Ascending aorta (tissue), 2 donors: ENCODE data around the gene PITPNB. TPM values are rescaled to one million over a fixed set of nuclear protein-coding genes. Genes with fewer than 3 reads are reported as not detected.
A peak's percentile ranks its signal among the peaks of the same experiment; 100 is the strongest.

Experiments
- DNase-seq, 2 donors: peaks; one replicate each; pipeline ENCODE4 v3.0.0-alpha.2; 2019; ENCODE audit warnings: low spot score in 2 of 2
- H3K27ac ChIP-seq, 2 donors: fragments of 200-600 bp; sonication (generic); one replicate each; pipeline ENCODE4 v1.5.1; 2016 to 2017; ENCODE audit warnings: mild to moderate bottlenecking in 1 of 2
- H3K27me3 ChIP-seq: fragments of 200-600 bp; sonication (generic); one replicate; pipeline ENCODE4 v1.5.1; 2017
- H3K36me3 ChIP-seq, 2 donors: fragments of 200-600 bp; sonication (generic); one replicate each; pipeline ENCODE4 v1.5.1; 2016
- H3K4me1 ChIP-seq, 2 donors: fragments of 200-600 bp; sonication (generic); one replicate each; pipeline ENCODE4 v1.5.1; 2016 to 2017; ENCODE audit warnings: mild to moderate bottlenecking in 1 of 2
- H3K4me3 ChIP-seq, 2 donors: fragments of 200-600 bp; sonication (generic); one replicate each; pipeline ENCODE4 v1.5.1; 2016 to 2017; ENCODE audit warnings: mild to moderate bottlenecking in 1 of 2
- H3K9me3 ChIP-seq, 2 donors: fragments of 200-600 bp; sonication (generic); one replicate each; pipeline ENCODE4 v1.5.1; 2016
- CTCF ChIP-seq, 3 experiments: fragments of 200-600 bp in 2 of 3; fragments of 450-650 bp in 1 of 3; sonication (generic) in 2 of 3; IDR thresholded peaks; one replicate each; pipeline ENCODE4 v1.5.1; 2016 to 2019; ENCODE audit warnings: antibody characterized with exemption in 3 of 3, mild to moderate bottlenecking in 1 of 3, moderate library complexity in 1 of 3
- intact Hi-C: fragments of 100-400 bp; cut with DNase I; formaldehyde crosslinking; loops from one replicate; pipeline ENCODE4 v1.15.1; 2023
- total RNA-seq: library from RNA; depleted of rRNA; stranded (reverse); fragments of >200 nt; gene quantifications from one replicate; pipeline ENCODE4 v1.1.0, GENCODE V29; 2016

The PITPNB gene
- total RNA-seq, 1 donor from 2014 or later: 42.1 TPM

- peaks cover 4 to 13% of the 10 kb centered on the region in 2 donors for H3K4me1 ChIP-seq
- DNase-seq: no peak
- H3K27ac ChIP-seq: peak overlapping the region; percentile 21 to 56
- intact Hi-C loops: no loop called here
- no peaks in the 10 kb centered on the region for H3K27me3 ChIP-seq
- no peaks in the 10 kb centered on the region for H3K9me3 ChIP-seq
- peaks cover 30 to 52% of the 10 kb centered on the region in 2 donors for H3K36me3 ChIP-seq
- H3K4me3 ChIP-seq: no peak overlapping the region
- no peak for TF ChIP-seq CTCF (IDR thresholded peaks at IDR 0.05)
Observed at GRCh38 chr22:27850000-27850521, 69.0 kb downstream of the PITPNB start.

- Histone ChIP-seq H3K4me3 (no peak overlapping the region), H3K9me3 (no peaks in the 10 kb centered on the region), H3K27me3 (no peaks in the 10 kb centered on the region), H3K36me3 (peaks cover 23 to 33% of the 10 kb centered on the region in 2 donors), H3K4me1 (peaks cover 4 to 13% of the 10 kb centered on the region in 2 donors), H3K27ac (no peak overlapping the region)
- DNase-seq: no peak
- no peak for TF ChIP-seq CTCF (IDR thresholded peaks at IDR 0.05)
- intact Hi-C loops: no loop called here
Observed at GRCh38 chr22:27848005-27848404, 71.1 kb downstream of the PITPNB start.

DNA sequence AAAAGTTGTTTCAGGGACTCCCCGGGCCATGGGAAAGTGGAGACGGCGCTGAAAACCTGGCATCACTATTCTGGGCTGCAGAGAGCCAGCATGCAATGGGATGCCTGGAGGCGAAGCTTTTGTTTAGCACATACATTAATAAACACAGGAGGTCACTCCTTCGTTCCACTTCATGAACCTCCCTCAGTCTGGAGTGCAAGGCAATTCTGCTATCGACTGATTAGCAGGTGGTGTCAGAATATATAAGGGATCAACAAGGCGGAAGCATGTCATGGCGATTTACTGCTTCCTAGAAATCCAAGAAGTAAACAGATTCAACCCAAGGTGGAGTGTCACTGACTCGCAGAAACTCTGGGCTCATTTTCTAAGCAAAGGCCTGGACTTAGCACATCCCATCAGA lies 72.1 kb downstream of the PITPNB start:
- peaks cover 4 to 22% of the 10 kb centered on the region in 2 donors for H3K4me1 ChIP-seq
- peak in 1 of 2 donors; percentile 19 for DNase-seq
- no peak for TF ChIP-seq CTCF (IDR thresholded peaks at IDR 0.05)
- H3K36me3 ChIP-seq: peaks cover 12 to 23% of the 10 kb centered on the region in 2 donors
- H3K4me3 ChIP-seq: no peak overlapping the region
- no peaks in the 10 kb centered on the region for H3K9me3 ChIP-seq
- H3K27ac ChIP-seq: no peak overlapping the region
- H3K27me3 ChIP-seq: no peaks in the 10 kb centered on the region
- intact Hi-C loops: no loop called here

DNA sequence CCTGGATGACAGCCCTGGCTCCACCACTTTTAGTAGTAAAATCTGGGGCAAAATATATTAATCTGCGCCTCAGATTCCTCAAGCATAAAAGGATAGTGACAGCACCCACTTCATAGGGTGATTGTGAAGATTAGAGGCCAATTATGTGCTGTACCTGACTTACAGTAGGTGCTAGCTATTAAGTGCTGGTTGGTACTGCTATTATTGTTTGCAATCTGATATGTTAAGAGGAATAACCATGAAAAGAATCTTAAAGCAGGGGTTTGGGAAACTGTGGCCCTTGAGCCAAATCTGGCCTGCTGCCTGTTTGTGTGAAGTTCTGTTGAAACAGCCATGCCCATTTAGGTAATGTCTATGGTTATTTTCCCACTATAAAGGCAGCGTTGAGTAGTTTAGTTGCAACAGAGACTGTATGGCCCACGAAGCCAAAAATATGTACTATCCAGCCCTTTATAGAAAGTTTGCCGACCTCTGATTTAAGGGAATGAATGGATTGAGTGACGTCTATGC lies 72.8 kb downstream of the PITPNB start:
- no peaks in the 10 kb centered on the region for H3K9me3 ChIP-seq
- no peak overlapping the region for H3K27ac ChIP-seq
- peaks cover 6 to 21% of the 10 kb centered on the region in 2 donors for H3K36me3 ChIP-seq
- H3K4me3 ChIP-seq: no peak overlapping the region
- H3K27me3 ChIP-seq: no peaks in the 10 kb centered on the region
- DNase-seq: no peak
- intact Hi-C loops: no loop called here
- no peak for TF ChIP-seq CTCF (IDR thresholded peaks at IDR 0.05)
- peaks cover 4 to 23% of the 10 kb centered on the region in 2 donors for H3K4me1 ChIP-seq

DNA sequence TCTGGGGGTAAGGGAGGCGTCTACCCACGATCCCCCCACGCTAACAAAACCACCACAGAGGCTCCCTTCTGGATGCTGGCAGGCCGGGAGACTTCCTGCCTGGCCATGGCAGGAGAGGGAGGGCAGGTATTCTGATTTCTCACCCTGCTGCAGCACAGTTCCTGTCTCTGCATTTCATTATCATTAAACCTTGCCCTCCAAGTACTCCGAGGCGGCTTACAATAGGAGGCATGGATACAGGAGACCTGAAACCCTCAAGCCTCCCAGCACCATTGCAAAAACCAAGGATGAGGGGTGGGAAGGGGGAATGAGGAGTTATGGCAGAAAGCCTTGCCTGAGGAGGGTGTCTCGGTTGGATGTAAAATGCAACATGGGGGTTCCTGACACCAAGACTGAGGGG lies 73.4 kb downstream of the PITPNB start:
- Histone ChIP-seq H3K4me1 (peaks cover 4 to 23% of the 10 kb centered on the region in 2 donors), H3K36me3 (peaks cover under 1 to 26% of the 10 kb centered on the region in 2 donors), H3K27me3 (no peaks in the 10 kb centered on the region), H3K4me3 (no peak overlapping the region), H3K9me3 (no peaks in the 10 kb centered on the region), H3K27ac (no peak overlapping the region)
- peak in 1 of 2 donors; percentile 13 for DNase-seq
- intact Hi-C loops: no loop called here
- no peak for TF ChIP-seq CTCF (IDR thresholded peaks at IDR 0.05)
